Right cardiac atrium (tissue), 5 donors: Measurements from ENCODE around the gene SHC2. TPM values are rescaled to one million over a fixed set of nuclear protein-coding genes. Genes with fewer than 3 reads are reported as not detected.

Experiments used
- ATAC-seq, 2 donors: fragments of 200-7000 bp; cut with Tn5 transposase; one replicate each; pipeline versions ENCODE4 v1.8.0 to v1.9.1; 2020; ENCODE audit warnings: moderate library complexity in 2 of 2, mild to moderate bottlenecking in 1 of 2
- DNase-seq, 3 donors: peaks; one replicate each; pipeline ENCODE4 v3.0.0-alpha.2; 2020
- H3K27ac ChIP-seq: one replicate; pipeline ENCODE4 v1.5.1; 2013; ENCODE audit warnings: mild to moderate bottlenecking, low read length, control low read depth, moderate library complexity
- H3K27me3 ChIP-seq: one replicate; pipeline ENCODE4 v1.6.1; 2013; ENCODE audit not compliant: control insufficient read depth, insufficient read depth
- H3K4me1 ChIP-seq: one replicate; pipeline ENCODE4 v1.6.1; 2013; ENCODE audit warnings: low read length; ENCODE audit not compliant: control insufficient read depth, insufficient read depth
- H3K4me3 ChIP-seq: one replicate; pipeline ENCODE4 v1.5.1; 2013; ENCODE audit warnings: low read length, control low read depth
- H3K9me3 ChIP-seq: one replicate; pipeline ENCODE4 v1.6.1; 2013; ENCODE audit warnings: low read length; ENCODE audit not compliant: control insufficient read depth
- WGBS: extraction: QIAGEN DNeasy Blood & Tissue Kit; methylation state at CpG from one replicate; pipeline ENCODE4 v1.1.7; 2013; 5-methylcytosine and 5-hydroxymethylcytosine counted together
- intact Hi-C, 4 donors: fragments of 100-400 bp; cut with DNase I; formaldehyde crosslinking; loops; one replicate each; pipeline versions ENCODE4 v1.11.0 to v1.14.0; 2022 to 2023
- long read RNA-seq, 4 donors: library from polyadenylated mRNA; unstranded; transcript quantifications; one replicate each; pipeline ENCODE4 v2.0.0, GENCODE V29; 2020 to 2021
- polyA plus RNA-seq: library from polyadenylated mRNA; stranded (reverse); fragments of 200-250 nt; gene quantifications from one replicate; pipeline ENCODE4 v1.2.3, GENCODE V29; 2013
- total RNA-seq, 4 donors: library from RNA; stranded (reverse); fragmentation: NEBNext Ultra II Directional; extraction: Animal tissue kit (Norgen Biotek cat#: 25700); gene quantifications; one replicate each; pipeline ENCODE4 v1.2.1, GENCODE V29; 2021
- donor health status: healthy with polysubstance abuse.
- donor health status: DM: no; HTN: yes; CAD: no.
- donor health status: DM: no; HTN: no; CAD: no.
- donor health status: DM: no; HTN: yes; CAD: no; lungs with severe emphysema.
- donor health status: DM: yes; HTN: yes; CAD: no.

The SHC2 gene, protein sequence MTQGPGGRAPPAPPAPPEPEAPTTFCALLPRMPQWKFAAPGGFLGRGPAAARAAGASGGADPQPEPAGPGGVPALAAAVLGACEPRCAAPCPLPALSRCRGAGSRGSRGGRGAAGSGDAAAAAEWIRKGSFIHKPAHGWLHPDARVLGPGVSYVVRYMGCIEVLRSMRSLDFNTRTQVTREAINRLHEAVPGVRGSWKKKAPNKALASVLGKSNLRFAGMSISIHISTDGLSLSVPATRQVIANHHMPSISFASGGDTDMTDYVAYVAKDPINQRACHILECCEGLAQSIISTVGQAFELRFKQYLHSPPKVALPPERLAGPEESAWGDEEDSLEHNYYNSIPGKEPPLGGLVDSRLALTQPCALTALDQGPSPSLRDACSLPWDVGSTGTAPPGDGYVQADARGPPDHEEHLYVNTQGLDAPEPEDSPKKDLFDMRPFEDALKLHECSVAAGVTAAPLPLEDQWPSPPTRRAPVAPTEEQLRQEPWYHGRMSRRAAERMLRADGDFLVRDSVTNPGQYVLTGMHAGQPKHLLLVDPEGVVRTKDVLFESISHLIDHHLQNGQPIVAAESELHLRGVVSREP
- total RNA-seq = 10 to 100 TPM; 14.3 to 20.0 (median 17.6) TPM
- polyA plus RNA-seq = 21.0 TPM
- long read RNA-seq, donor 1, transcript SHC2-201 (13 exons, 2,494 nt) = major isoform, 52 of 83 reads
- long read RNA-seq, donor 1, transcript SHC2-203 (3 exons, 1,551 nt) = minor isoform, 5 of 83 reads
- long read RNA-seq, donor 1, partial matches to known transcripts = 6 of 83 reads
- long read RNA-seq, donor 1, other reads (novel, unspliced or antisense) = 17 of 83 reads
- long read RNA-seq, donor 2, transcript SHC2-201 (13 exons, 2,494 nt) = major isoform, 37 of 50 reads
- long read RNA-seq, donor 2, partial matches to known transcripts = 1 of 50 reads
- long read RNA-seq, donor 2, other reads (novel, unspliced or antisense) = 10 of 50 reads
- long read RNA-seq, donor 3, transcript SHC2-203 (3 exons, 1,551 nt) = major isoform, 6 of 22 reads
- long read RNA-seq, donor 3, partial matches to known transcripts = 3 of 22 reads
- long read RNA-seq, donor 3, other reads (novel, unspliced or antisense) = 7 of 22 reads
- long read RNA-seq, donor 4, transcript SHC2-201 (13 exons, 2,494 nt) = major isoform, 55 of 68 reads
- long read RNA-seq, donor 4, partial matches to known transcripts = 1 of 68 reads
- long read RNA-seq, donor 4, other reads (novel, unspliced or antisense) = 9 of 68 reads

DNA sequence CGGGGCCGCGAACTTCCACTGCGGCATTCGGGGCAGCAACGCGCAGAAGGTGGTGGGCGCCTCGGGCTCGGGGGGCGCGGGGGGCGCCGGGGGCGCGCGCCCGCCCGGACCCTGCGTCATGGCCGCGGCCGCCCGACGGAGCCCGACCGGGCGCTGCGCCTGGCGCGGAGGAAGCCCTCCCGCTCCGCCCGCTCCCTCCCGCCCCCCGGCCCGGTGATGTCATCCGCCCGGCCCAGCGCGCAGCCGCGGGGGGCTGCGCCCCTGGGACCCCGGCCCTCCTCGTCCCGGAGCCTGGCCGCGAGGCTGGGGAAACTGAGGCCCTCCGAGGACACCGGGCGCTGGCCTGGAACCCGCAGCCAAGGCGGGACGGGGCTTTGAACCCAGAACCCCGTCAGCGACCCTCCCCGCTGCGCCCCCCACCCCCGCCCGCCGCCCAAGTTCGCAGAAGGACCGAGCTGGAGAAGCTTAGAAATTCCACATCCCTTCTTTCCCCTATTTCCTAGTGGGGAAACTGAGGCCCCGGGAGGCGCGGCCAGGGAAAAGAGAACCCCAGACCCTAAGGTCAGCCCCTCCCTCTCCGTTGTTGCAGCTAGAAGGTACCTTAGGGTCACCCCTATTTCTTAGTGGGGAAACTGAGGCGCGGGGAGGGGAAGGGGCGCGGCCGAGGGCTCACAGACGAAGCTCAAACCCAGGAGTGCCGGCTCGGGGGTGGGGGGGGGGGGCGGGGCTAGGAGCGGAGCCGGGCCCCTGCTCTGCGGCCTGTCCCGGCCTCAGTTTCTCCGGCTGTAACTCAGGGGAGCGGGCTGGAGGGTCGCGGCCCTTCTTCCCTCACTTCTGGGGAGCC lies at the start of gene SHC2:
Gene SHC2 (minus strand): TSS at position 157 of the 844 bp plus-strand sequence. CDS start 37 bp downstream, at position 120.
- ATAC-seq (peak; percentile 35 to 53), DNase-seq (peak; percentile 53 to 86 (median 81))
- intact Hi-C loops = no loop called here
- H3K4me1 ChIP-seq = no peaks in the 10 kb centered on the region
- under 1% methylated on average over 85 of the region's 85 CpGs for WGBS
- peak within 1 kb of the TSS; percentile 95 for H3K4me3 ChIP-seq
- no peaks in the 10 kb centered on the region for H3K9me3 ChIP-seq
- H3K27ac ChIP-seq = peak within 1 kb of the TSS; percentile 68
- H3K27me3 ChIP-seq = no peaks in the 10 kb centered on the region

DNA sequence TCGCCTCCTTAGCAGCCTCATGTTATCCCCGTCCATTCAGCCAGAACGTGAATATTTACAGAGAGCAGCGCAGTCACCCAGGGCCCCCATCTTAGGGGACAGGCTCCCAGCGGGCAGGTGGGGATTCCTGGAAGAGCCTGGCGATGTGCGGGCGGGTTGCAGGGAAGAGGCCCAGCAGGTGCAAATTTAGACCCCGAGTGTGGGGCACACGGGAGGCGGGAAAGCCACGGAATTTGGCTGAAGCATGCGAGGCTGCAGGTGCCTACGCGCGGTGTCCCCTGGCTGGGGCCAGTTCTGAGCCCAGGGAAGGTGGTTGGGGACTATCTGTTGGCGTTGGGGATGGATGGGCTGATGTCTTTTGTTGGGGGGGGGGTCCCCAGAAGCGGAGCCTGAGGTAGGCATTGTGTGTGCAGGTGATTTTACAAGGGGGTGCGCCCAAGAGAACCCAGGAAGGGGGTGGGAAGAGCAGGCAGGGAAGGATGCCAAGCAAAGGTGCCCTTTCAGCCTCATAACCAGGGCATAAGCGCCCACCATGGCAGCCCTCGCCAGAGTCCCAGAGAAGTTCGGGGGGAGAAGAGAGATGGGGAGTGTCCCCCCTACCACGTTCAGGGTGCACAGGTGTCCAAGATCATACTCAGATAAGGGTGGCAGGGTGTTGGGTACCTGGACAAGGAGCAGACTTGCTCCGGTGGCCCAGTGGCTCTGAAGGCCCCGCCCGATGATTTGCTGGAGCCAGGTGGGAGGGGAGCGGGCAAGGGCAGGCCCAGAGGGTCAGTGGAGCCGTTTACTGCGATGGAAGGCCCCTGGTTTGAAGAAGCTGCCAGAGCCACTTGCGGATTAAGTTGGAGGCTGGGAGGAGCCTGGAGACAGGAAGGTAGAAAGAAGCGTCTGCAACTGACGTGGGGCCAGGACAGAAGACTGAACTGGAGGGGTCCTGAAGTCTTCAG lies 47.6 kb upstream of the SHC2 start:
- Histone ChIP-seq H3K27me3 (no peaks in the 10 kb centered on the region), H3K4me1 (no peaks in the 10 kb centered on the region), H3K27ac (no peak overlapping the region), H3K4me3 (peak overlapping the region; percentile 57), H3K9me3 (no peaks in the 10 kb centered on the region)
- WGBS = 61% methylated on average over 32 of the region's 32 CpGs
- ATAC-seq (no peak), DNase-seq (peak in 1 of 3 donors; percentile 50)
- intact Hi-C loops = no loop called here

DNA sequence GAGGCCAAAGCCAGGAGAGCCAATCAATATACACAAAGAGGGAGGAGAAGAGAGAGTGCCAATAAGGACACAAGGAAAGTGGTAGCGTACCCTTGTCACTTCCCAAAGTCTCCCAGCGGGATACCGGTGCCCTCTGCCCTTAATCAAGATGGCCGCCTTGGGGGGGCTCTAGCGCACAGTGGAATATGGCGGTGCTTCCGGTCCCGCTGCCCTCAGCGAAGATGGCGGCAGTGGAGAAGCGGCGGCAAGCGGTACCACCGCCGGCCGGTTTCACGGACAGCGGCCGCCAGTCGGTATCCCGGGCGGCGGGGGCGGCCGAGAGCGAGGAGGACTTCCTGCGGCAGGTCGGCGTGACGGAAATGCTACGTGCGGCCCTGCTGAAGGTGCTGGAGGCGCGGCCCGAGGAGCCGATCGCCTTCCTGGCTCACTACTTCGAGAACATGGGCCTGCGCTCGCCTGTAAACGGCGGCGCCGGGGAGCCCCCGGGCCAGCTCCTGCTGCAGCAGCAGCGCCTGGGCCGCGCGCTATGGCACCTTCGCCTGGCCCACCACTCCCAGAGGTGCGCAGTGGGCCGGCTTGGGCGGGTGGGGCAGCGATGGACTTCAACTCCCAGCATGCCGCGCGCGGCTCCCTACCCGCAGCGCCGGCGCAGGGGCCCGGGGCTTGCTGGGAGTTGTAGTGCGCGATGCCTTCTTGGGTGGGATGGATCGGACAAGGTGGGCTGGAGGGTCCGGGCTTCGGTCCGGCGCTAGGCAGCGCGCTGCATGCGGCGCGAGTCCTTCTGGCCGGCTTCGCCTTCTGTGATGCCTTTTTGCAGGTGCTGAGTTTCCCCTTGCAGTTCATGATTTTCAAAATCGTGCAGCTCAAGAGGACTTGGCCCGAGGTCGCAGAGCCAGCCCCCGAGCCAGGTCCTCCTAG lies 46.7 kb upstream of the SHC2 start, which contains the start of gene TPGS1:
Gene TPGS1 (plus strand): TSS at position 212 of the 918 bp plus-strand sequence. CDS start 10 bp downstream, at position 222.
- ATAC-seq = peak; percentile 92 to 94
- under 1% methylated on average over 81 of the region's 81 CpGs for WGBS
- Histone ChIP-seq H3K4me1 (no peaks in the 10 kb centered on the region), H3K4me3 (peak within 1 kb of the TSS; percentile 57), H3K9me3 (no peaks in the 10 kb centered on the region), H3K27me3 (no peaks in the 10 kb centered on the region), H3K27ac (peak within 1 kb of the TSS; percentile 84)
- DNase-seq = peak; percentile 79 to 97 (median 96)
- intact Hi-C loops = no loop called here

DNA sequence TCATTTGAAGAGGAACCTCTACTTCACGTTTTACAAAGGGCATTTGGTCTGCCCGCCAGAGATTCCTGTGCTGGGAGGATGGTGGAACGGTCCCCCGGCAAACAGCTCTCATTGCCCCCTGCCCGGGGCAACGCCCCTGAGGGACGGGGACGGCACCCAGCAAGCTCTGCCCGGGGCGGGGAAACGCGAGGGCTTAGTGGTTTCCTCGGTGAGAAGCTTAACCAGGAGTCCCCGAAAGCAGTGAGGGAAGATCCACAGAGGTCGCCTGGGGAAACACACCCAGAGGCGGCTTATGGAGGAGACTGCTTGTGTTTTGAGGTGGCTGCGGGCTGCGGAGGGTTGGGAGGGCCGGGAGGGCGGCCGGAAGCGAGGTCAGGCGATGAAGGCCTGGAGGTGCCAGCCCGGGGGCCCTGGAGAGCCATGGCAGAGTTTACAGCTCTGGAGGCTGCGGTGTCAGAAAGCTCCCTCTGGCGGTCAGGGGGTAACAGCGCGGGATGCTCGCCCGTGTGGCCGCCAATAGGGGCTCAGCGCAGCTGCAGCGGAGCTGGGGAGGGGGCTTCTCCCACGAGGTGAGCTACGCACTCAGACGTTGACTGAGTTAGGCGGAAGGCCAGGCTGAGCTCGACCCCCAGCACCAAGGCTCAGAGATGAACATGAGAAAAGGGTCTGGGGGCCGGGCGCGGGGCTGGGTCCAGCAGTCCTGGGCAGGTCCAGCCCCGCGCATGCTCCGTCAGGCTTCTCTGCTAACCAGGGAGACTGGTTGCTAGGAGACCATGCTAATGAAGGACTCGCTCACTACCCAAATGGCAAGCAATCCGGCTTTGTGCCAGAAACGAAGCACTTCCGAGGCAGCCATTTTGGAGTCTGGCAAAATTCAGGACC lies 45.8 kb upstream of the SHC2 start:
- intact Hi-C loops = no loop called here
- WGBS = 4% methylated on average over 48 of the region's 48 CpGs
- Histone ChIP-seq H3K4me3 (peak overlapping the region; percentile 57), H3K27ac (peak overlapping the region; percentile 84), H3K27me3 (no peaks in the 10 kb centered on the region), H3K9me3 (no peaks in the 10 kb centered on the region), H3K4me1 (no peaks in the 10 kb centered on the region)
- ATAC-seq (peak; percentile 91 to 94), DNase-seq (peak; percentile 98 to 99 (median 99))

DNA sequence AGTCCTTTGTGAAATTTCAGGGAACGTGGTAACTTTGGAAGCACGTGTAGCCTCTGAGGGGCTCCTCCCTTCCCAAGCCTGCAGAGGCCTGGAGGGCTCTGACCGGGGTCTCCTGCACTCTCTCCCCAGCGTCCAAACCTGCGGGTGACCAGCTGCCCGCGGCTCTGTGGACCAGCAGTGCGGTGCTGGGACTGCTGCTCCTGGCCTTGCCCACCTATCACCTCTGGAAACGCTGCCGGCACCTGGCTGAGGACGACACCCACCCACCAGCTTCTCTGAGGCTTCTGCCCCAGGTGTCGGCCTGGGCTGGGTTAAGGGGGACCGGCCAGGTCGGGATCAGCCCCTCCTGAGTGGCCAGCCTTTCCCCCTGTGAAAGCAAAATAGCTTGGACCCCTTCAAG lies 43.8 kb upstream of the SHC2 start:
- Histone ChIP-seq H3K4me3 (no peak overlapping the region), H3K27ac (no peak overlapping the region), H3K27me3 (no peaks in the 10 kb centered on the region), H3K9me3 (no peaks in the 10 kb centered on the region), H3K4me1 (no peaks in the 10 kb centered on the region)
- intact Hi-C loops = no loop called here
- ATAC-seq (no peak), DNase-seq (peak in 2 of 3 donors; percentile 46 to 58)
- 89% methylated on average over 14 of the region's 14 CpGs for WGBS

DNA sequence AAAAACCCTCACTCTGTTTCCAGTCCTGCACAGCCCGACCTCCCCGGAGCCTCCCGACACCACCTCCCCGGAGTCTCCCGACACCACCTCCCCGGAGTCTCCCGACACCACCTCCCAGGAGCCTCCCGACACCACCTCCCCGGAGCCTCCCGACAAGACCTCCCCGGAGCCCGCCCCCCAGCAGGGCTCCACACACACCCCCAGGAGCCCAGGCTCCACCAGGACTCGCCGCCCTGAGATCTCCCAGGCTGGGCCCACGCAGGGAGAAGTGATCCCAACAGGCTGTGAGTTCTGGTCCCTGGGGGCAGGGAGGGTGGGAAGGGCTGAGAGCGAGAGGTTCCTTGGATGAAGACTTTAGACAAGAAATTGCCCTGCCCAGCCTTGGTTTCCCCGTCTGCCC lies 40.8 kb upstream of the SHC2 start:
- Histone ChIP-seq H3K4me1 (no peaks in the 10 kb centered on the region), H3K4me3 (no peak overlapping the region), H3K27me3 (no peaks in the 10 kb centered on the region), H3K27ac (no peak overlapping the region), H3K9me3 (no peaks in the 10 kb centered on the region)
- ATAC-seq (no peak), DNase-seq (peak in 2 of 3 donors; percentile 37 to 54)
- intact Hi-C loops = no loop called here
- WGBS = 84% methylated on average over 17 of the region's 17 CpGs

DNA sequence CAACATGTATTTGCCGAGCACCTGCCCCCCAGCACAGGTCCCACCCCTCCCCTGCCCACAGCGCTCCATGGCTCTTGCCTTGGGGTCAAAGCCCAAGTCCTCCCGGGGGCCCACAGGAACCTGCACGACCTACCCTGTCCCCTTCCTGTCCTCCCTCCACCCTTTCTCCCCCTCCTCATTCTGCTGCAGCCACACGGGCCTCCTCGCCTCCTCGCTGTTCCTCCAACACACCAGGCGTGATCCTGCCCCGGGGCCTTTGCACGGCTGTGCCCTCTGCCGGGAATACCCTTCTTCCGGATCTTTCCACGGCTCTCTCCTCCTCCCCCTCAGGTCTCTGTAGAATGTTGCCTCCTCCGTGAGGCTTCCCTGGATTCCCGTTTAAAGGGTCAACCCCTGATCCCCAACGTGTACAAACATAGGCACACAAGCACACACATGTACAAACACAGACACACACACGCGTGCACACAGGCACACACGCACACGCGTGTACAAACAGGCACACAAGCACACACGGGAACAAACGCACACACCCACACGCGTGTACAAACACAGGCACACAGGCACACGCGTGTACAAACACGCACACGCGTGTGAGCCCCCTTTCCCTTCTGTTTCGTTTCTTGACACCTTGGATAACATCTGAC lies 38.3 kb upstream of the SHC2 start:
- no peak for ATAC-seq
- no peak overlapping the region for H3K27ac ChIP-seq
- intact Hi-C loops = no loop called here
- no peak overlapping the region for H3K4me3 ChIP-seq
- DNase-seq = peak in 2 of 3 donors; percentile 25 to 43
- no peaks in the 10 kb centered on the region for H3K9me3 ChIP-seq
- no peaks in the 10 kb centered on the region for H3K27me3 ChIP-seq
- WGBS = 75% methylated on average over 31 of the region's 31 CpGs
- H3K4me1 ChIP-seq = no peaks in the 10 kb centered on the region

DNA sequence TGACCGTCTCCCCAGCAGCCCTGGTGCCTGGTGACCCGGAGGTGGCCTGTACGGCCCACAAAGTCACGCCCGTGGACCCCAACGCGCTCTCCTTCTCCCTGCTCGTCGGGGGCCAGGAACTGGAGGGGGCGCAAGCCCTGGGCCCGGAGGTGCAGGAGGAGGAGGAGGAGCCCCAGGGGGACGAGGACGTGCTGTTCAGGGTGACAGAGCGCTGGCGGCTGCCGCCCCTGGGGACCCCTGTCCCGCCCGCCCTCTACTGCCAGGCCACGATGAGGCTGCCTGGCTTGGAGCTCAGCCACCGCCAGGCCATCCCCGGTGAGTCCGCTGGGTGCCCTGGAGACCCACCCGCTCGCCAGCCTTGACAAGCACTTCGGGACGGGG lies 37.7 kb upstream of the SHC2 start:
- no peak overlapping the region for H3K27ac ChIP-seq
- H3K4me3 ChIP-seq = no peak overlapping the region
- DNase-seq = peak in 2 of 3 donors; percentile 29 to 51
- H3K9me3 ChIP-seq = no peaks in the 10 kb centered on the region
- no peaks in the 10 kb centered on the region for H3K27me3 ChIP-seq
- no peaks in the 10 kb centered on the region for H3K4me1 ChIP-seq
- intact Hi-C loops = no loop called here
- ATAC-seq = no peak
- 20% methylated on average over 26 of the region's 26 CpGs for WGBS
